Neural cell (in vitro differentiated cells): ENCODE data around the gene NKD1.

ENCODE experiments used
- CTCF ChIP-seq: fragments of 450-650 bp; IDR thresholded peaks from 2 replicates; pipeline ENCODE4 v1.5.1; 2014; ENCODE audit warnings: antibody characterized with exemption, mild to moderate bottlenecking, moderate library complexity; ENCODE audit not compliant: poor library complexity, severe bottlenecking
- EP300 ChIP-seq: fragments of 450-650 bp; conservative IDR thresholded peaks from 2 replicates; pipeline ENCODE4 v1.6.1; 2014; ENCODE audit warnings: antibody characterized with exemption, mild to moderate bottlenecking, moderate library complexity; ENCODE audit not compliant: poor library complexity, severe bottlenecking
- POLR2AphosphoS5 ChIP-seq: IDR thresholded peaks from 2 replicates; pipeline ENCODE4 v1.6.1; 2012
- SMC3 ChIP-seq: fragments of 450-650 bp; conservative IDR thresholded peaks from 2 replicates; pipeline ENCODE4 v1.6.1; 2014; ENCODE audit warnings: antibody characterized with exemption, mild to moderate bottlenecking, moderate library complexity; ENCODE audit not compliant: poor library complexity
- TF ChIP-seq, protein P1 (sequence below): IDR thresholded peaks from 2 replicates; pipeline ENCODE4 v1.6.1; 2012; ENCODE audit warnings: borderline replicate concordance

- TF ChIP-seq SMC3 (no peak), POLR2AphosphoS5 (no peak), CTCF (no peak), EP300 (no peak)
- TF ChIP-seq, protein P1, sequence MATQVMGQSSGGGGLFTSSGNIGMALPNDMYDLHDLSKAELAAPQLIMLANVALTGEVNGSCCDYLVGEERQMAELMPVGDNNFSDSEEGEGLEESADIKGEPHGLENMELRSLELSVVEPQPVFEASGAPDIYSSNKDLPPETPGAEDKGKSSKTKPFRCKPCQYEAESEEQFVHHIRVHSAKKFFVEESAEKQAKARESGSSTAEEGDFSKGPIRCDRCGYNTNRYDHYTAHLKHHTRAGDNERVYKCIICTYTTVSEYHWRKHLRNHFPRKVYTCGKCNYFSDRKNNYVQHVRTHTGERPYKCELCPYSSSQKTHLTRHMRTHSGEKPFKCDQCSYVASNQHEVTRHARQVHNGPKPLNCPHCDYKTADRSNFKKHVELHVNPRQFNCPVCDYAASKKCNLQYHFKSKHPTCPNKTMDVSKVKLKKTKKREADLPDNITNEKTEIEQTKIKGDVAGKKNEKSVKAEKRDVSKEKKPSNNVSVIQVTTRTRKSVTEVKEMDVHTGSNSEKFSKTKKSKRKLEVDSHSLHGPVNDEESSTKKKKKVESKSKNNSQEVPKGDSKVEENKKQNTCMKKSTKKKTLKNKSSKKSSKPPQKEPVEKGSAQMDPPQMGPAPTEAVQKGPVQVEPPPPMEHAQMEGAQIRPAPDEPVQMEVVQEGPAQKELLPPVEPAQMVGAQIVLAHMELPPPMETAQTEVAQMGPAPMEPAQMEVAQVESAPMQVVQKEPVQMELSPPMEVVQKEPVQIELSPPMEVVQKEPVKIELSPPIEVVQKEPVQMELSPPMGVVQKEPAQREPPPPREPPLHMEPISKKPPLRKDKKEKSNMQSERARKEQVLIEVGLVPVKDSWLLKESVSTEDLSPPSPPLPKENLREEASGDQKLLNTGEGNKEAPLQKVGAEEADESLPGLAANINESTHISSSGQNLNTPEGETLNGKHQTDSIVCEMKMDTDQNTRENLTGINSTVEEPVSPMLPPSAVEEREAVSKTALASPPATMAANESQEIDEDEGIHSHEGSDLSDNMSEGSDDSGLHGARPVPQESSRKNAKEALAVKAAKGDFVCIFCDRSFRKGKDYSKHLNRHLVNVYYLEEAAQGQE: no peak
Observed at GRCh38 chr16:50580180-50580798, 32.1 kb downstream of the NKD1 start.
